NB4 (cell line): Measurements from ENCODE around the gene MAK.
"Not testable (repeated sequence)": the region's sequence is repeated elsewhere in the genome, so short reads cannot be mapped to it uniquely, and the experiment has no call there.

Experiments used
- DNase-seq: peaks from one replicate; pipeline ENCODE4 v3.0.0; 2010; ENCODE audit warnings: low read depth
- H3K4me3 ChIP-seq: one replicate; pipeline ENCODE4 v1.5.1; 2011; ENCODE audit warnings: mild to moderate bottlenecking, low read depth, low read length, moderate library complexity
- MYC ChIP-seq: IDR thresholded peaks from 2 replicates; pipeline ENCODE4 v1.6.1; 2011; ENCODE audit warnings: low read depth, low read length
- POLR2A ChIP-seq: IDR thresholded peaks from 2 replicates; pipeline ENCODE4 v1.6.1; 2011; ENCODE audit warnings: mild to moderate bottlenecking; ENCODE audit not compliant: insufficient read length; ENCODE audit errors: extremely low read depth
- TF ChIP-seq, protein P1 (sequence below): IDR thresholded peaks from 2 replicates; pipeline ENCODE4 v1.6.1; 2011; ENCODE audit warnings: low read depth, low read length
- TF ChIP-seq, protein P2 (sequence below): IDR thresholded peaks from one replicate; pipeline ENCODE4 v1.5.1; 2012; ENCODE audit warnings: low read depth, low read length

MAK gene

DNA sequence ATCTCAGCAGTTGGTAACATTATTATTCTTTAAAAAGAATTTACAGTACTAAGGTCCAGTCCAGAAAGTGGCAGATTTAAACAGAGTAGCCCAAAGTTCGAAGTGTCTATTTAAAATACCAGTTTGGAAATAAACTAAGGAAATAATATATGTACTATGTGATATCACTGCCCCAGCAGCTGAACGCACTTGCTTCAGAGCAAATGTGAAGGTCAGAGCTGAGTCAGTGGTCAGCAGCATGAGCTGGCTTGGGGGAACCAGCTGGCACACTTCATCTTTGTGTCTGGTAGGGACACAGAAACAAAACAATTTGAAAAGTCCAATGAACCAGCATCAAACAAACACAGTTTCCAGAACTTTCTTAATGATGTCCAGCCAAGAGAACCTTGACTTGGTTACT is 75.3 kb downstream of the MAK start:
- no peak overlapping the region for H3K4me3 ChIP-seq
- TF ChIP-seq MYC, result no peak
- TF ChIP-seq, protein P1, sequence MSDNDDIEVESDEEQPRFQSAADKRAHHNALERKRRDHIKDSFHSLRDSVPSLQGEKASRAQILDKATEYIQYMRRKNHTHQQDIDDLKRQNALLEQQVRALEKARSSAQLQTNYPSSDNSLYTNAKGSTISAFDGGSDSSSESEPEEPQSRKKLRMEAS, result no peak
- TF ChIP-seq POLR2A, result no peak
- TF ChIP-seq, protein P2, sequence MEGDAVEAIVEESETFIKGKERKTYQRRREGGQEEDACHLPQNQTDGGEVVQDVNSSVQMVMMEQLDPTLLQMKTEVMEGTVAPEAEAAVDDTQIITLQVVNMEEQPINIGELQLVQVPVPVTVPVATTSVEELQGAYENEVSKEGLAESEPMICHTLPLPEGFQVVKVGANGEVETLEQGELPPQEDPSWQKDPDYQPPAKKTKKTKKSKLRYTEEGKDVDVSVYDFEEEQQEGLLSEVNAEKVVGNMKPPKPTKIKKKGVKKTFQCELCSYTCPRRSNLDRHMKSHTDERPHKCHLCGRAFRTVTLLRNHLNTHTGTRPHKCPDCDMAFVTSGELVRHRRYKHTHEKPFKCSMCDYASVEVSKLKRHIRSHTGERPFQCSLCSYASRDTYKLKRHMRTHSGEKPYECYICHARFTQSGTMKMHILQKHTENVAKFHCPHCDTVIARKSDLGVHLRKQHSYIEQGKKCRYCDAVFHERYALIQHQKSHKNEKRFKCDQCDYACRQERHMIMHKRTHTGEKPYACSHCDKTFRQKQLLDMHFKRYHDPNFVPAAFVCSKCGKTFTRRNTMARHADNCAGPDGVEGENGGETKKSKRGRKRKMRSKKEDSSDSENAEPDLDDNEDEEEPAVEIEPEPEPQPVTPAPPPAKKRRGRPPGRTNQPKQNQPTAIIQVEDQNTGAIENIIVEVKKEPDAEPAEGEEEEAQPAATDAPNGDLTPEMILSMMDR, result no peak
- DNase-seq, result no peak

DNA sequence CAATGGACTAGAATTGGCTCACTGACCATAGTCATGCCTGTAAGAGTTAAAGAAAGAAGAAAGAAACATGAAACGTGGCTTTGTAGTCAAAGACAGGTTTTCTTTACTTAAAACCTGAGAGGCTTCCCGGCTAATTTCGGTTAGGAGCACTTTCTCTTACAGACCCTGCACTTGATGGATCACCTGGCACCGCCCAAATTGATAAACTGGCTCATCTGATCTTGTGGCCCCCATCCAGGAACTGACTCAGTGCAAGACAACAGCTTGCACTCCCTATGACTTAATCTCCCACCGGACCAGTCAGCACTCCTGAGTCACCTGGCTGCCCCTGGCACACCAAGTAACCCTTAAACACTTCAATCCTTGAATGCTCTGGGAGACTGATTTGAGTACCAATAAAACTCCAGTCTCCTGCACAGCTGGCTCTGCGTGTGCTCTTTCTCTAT is 78.4 kb downstream of the MAK start:
- DNase-seq, result no peak
- TF ChIP-seq POLR2A, result no peak
- TF ChIP-seq, protein P2, result no peak
- no peak overlapping the region for H3K4me3 ChIP-seq

DNA sequence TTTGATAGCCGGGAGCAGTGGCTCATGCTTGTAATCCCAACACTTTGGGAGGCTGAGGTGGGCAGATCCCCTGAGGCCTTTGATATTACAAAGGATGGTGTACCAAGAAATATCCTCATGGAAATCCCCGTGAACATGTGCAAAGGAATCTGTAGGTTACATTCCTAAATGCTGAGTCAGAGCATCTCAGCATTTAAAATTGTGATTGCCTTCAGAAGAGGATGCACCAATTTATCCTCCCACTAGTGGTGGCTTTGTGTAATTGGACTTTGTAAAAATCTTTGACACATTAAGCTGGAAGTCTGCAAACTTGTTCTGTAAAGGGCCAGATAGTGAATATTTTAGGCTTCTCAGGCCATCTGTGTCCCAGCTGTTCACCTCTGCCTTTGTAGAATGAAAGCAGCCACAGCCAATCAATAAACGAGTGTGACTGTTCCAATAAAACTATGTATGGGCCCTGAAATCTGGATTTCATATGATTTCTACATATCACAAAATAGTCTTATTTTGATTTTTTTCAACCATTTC is 79.0 kb downstream of the MAK start:
- peak; percentile 63 for DNase-seq
- TF ChIP-seq, protein P2, result peak; percentile 48
- no peak for TF ChIP-seq POLR2A
- no peak overlapping the region for H3K4me3 ChIP-seq

DNA sequence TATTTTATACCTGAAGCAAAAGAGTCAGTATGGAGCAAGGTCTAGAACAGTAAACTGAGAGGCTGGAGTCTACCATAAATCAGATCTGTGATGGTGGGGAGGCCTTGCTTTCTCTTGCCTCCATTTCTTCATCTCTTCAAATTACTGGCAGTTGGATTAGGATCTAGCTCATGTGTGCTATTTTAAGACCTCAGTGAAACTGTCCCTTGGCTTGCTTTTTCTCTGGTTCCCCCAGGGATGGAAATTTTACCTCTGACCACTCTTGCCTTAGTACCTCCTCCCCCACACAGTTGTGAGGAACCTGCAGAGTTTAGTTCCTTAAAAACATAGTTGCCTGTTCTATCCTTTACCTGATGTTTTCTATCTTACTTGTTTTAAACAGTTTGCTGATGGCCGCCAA is 82.3 kb downstream of the MAK start:
- no peak overlapping the region for H3K4me3 ChIP-seq
- peak; percentile 48 for DNase-seq
- TF ChIP-seq, protein P2, result no peak
- TF ChIP-seq MYC (no peak), POLR2A (no peak)
- TF ChIP-seq, protein P1, result no peak

DNA sequence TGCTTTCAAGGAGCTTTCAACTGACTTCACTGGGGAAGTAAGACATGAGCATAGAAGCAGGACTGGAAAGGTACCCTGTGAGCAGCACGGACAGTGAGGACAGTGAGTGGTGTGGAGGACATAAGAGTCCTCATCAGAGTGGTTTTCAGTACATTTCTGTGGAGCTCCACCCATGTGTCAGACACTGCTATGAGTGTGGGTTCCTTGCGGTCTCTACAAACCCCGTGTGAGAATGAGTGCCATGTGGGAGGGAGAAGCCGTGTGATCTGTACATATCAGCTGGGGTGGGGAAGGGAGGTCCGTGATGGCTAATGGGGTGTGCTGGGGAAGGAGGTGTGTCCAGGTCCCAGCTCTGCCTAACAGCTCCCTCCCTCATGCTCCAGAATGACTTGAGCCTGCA is 86.6 kb downstream of the MAK start:
- not testable (repeated sequence) for DNase-seq, H3K4me3 ChIP-seq

DNA sequence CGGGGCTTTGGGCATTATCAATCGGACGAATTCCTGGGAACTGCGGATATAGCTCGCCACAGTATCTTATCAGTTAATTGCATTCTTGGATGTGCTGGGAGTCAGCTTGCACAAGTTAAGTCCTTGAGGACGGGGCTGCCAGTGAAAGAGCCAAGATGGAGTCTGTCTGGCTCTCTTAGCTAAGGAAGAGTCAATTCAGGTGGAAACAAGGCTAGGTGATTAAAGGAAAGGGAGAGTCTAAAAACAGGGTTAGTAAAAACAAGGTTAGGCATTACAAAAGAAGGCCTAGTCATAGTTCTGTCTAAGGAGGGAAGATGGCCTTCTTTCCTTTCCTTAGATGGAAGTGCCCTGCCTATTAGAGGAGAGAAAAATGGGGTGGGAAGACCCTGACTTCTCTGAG is 87.8 kb downstream of the MAK start:
- not testable (repeated sequence) for DNase-seq, H3K4me3 ChIP-seq

DNA sequence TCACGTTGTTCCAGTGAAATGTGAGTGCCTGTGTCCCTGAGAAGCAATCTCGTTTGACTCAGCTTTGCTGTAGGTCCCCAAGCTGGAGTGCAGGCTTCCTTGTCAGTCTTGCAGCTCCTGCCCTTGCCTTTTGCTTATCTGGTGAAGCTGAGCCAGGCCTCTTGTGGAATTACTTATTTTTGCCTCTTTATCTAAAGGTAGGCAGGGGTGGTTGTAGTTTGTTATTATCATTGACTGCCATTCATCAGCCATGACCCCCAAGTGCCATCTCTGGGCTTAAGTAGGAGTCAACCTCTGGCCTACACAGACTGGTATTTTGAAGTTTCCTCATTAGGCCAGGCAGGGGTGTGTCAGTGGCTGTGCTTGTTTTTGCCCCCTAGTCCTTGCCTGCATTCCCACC is 88.6 kb downstream of the MAK start:
- peak overlapping the region; percentile 98 for H3K4me3 ChIP-seq
- no peak for DNase-seq
- TF ChIP-seq, protein P2, result no peak
- TF ChIP-seq, protein P1, result no peak
